Type B pancreatic cell (in vitro differentiated cells): Measurements from ENCODE around the gene HMCN1. TPM values are rescaled to one million over a fixed set of nuclear protein-coding genes. Genes with fewer than 3 reads are reported as not detected.

ENCODE experiments used
- DNase-seq: peaks from one replicate; pipeline ENCODE4 v3.0.0; 2021; ENCODE audit warnings: mixed read lengths; ENCODE audit not compliant: unreplicated experiment; ENCODE audit errors: extremely low spot score
- H3K27ac Mint-ChIP-seq: 2 replicates; pipeline ENCODE4 v1.8.0; 2021; ENCODE audit warnings: mild to moderate bottlenecking, mixed read lengths
- H3K27me3 Mint-ChIP-seq: 2 replicates; pipeline ENCODE4 v1.8.0; 2021; ENCODE audit warnings: mixed read lengths
- H3K36me3 Mint-ChIP-seq: 2 replicates; pipeline ENCODE4 v1.8.0; 2021; ENCODE audit warnings: mixed read lengths
- H3K4me1 Mint-ChIP-seq: one replicate; pipeline ENCODE4 v1.8.0; 2021; ENCODE audit warnings: mixed read lengths; ENCODE audit not compliant: unreplicated experiment
- H3K4me3 Mint-ChIP-seq: 2 replicates; pipeline ENCODE4 v1.8.0; 2021; ENCODE audit warnings: mild to moderate bottlenecking, mixed read lengths
- H3K9me3 Mint-ChIP-seq: 2 replicates; pipeline ENCODE4 v1.8.0; 2021; ENCODE audit warnings: mixed read lengths
- total RNA-seq: library from RNA; stranded (reverse); gene quantifications from 2 replicates; pipeline ENCODE4 v1.2.1, GENCODE V29; 2021; ENCODE audit warnings: low replicate concordance
- TF ChIP-seq, protein P1 (sequence below): fragments of 200-600 bp; sonication (generic); conservative IDR thresholded peaks from 2 replicates; pipeline ENCODE4 v1.5.0; 2021; ENCODE audit warnings: antibody characterized with exemption, mild to moderate bottlenecking

The HMCN1 gene
- total RNA-seq, 1 donor from 2014 or later = 13.2 TPM

DNA sequence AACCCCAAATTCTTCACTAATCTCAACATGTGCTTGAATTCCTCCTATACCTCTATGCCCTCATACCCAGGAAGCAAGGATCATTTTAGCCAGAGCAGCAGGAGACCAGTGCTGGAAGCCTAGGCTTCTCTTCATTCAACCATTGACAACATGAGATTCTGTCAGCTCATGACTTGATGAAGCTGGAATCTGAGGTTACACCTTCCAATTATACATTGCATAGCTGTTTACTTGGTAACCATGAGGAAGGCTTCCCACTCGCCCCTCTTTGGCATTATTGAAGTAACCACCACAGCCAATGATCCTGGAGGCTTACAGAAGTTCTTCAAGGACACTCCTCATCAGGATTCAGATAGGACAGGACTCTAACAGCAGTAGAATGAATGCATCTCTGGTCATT lies 480.6 kb downstream of the HMCN1 start:
- no peak overlapping the region for H3K4me3 Mint-ChIP-seq
- peaks cover under 1% of the 10 kb centered on the region for H3K27me3 Mint-ChIP-seq
- H3K9me3 Mint-ChIP-seq = no peaks in the 10 kb centered on the region
- TF ChIP-seq, protein P1, sequence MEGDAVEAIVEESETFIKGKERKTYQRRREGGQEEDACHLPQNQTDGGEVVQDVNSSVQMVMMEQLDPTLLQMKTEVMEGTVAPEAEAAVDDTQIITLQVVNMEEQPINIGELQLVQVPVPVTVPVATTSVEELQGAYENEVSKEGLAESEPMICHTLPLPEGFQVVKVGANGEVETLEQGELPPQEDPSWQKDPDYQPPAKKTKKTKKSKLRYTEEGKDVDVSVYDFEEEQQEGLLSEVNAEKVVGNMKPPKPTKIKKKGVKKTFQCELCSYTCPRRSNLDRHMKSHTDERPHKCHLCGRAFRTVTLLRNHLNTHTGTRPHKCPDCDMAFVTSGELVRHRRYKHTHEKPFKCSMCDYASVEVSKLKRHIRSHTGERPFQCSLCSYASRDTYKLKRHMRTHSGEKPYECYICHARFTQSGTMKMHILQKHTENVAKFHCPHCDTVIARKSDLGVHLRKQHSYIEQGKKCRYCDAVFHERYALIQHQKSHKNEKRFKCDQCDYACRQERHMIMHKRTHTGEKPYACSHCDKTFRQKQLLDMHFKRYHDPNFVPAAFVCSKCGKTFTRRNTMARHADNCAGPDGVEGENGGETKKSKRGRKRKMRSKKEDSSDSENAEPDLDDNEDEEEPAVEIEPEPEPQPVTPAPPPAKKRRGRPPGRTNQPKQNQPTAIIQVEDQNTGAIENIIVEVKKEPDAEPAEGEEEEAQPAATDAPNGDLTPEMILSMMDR = no peak
- H3K4me1 Mint-ChIP-seq = peaks cover 9% of the 10 kb centered on the region
- no peak overlapping the region for H3K27ac Mint-ChIP-seq
- no peak for DNase-seq
- no peaks in the 10 kb centered on the region for H3K36me3 Mint-ChIP-seq

- Mint-ChIP-seq H3K27ac (no peak overlapping the region), H3K27me3 (peaks cover 3% of the 10 kb centered on the region), H3K36me3 (no peaks in the 10 kb centered on the region), H3K9me3 (no peaks in the 10 kb centered on the region), H3K4me1 (peaks cover 12% of the 10 kb centered on the region), H3K4me3 (no peak overlapping the region)
- TF ChIP-seq, protein P1 = no peak
- DNase-seq = no peak
Measured at GRCh38 chr1:186215636-186216035, 481.4 kb downstream of the HMCN1 start.

DNA sequence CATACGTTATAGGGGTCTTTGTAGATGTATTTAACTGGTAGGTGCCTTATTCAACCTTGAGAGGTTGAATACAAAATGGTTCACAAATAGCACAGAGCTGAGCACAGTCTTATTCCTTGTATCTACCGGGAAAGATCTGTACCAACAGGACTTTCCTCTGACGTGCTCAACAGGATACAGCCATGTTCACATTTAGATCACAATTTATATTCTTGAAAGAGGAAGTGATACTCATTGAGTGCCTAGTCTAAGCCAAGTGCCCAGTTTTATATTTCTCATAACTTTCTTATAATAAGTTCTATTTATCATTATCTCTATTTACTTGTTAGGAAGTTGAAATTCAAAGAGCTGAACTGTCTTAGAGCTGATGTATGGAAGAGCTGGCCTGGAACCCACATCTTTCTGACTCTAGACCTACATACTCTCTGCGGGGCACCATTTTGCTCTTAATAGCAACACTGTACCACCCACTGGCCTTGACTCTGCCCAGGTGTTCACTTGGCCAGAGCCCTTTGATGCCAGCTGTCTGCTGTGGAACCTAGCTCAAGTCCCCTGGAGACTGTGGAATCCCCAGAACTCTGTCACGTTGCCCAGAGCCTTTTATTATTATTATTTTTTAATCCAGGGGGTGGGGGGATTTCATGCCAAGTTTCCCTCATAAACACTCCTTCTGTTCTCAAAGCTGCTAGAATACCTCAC lies 484.6 kb downstream of the HMCN1 start:
- peaks cover 5% of the 10 kb centered on the region for H3K4me1 Mint-ChIP-seq
- TF ChIP-seq, protein P1 = no peak
- no peak overlapping the region for H3K4me3 Mint-ChIP-seq
- peaks cover 3% of the 10 kb centered on the region for H3K27me3 Mint-ChIP-seq
- H3K9me3 Mint-ChIP-seq = no peaks in the 10 kb centered on the region
- no peak overlapping the region for H3K27ac Mint-ChIP-seq
- DNase-seq = no peak
- no peaks in the 10 kb centered on the region for H3K36me3 Mint-ChIP-seq

DNA sequence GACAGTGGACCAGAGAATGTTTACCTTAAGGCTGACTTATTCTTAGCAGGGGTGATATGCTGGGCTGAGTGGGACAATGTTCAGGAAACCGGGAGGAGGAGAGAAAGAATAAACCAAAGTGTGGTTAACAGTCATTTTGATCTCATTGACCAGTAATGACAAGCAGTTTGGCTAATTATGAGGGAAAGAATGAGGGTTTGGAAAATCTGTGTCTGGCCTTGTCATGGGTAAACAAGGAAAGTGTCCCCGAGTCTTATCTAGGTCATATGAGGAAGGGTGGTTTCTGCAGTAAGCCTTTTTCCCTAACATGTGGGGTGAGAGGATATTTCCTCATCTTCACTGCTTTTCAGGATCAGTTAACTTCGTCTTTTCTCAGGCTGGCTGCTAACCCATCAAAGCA lies 485.9 kb downstream of the HMCN1 start:
- peaks cover 5% of the 10 kb centered on the region for H3K4me1 Mint-ChIP-seq
- H3K27ac Mint-ChIP-seq = peak overlapping the region; percentile 5
- TF ChIP-seq, protein P1 = no peak
- no peak overlapping the region for H3K4me3 Mint-ChIP-seq
- DNase-seq = no peak
- H3K27me3 Mint-ChIP-seq = peaks cover 3% of the 10 kb centered on the region
- no peaks in the 10 kb centered on the region for H3K36me3 Mint-ChIP-seq
- H3K9me3 Mint-ChIP-seq = no peaks in the 10 kb centered on the region

DNA sequence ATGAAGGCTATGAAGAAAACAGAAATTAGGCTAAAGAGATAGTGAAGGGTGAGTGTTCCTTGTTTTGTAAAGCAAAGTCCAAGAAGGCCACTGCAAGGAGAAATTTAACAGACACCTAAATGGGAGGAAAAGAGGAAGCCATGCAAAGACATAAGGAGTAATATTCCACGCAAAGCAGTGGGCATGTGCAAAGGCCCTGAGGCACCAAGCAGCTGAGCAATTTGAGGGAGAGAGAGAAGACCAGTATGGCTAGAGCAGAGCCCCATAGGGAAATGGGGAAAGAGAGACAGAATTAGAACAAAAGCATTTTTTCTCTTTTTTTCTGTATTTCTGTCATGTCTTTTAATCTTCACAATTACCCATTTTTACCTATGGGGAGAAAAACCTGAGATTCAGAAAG lies 486.7 kb downstream of the HMCN1 start:
- Mint-ChIP-seq H3K4me3 (no peak overlapping the region), H3K9me3 (no peaks in the 10 kb centered on the region), H3K36me3 (no peaks in the 10 kb centered on the region), H3K27ac (no peak overlapping the region), H3K27me3 (peaks cover 3% of the 10 kb centered on the region), H3K4me1 (peaks cover 5% of the 10 kb centered on the region)
- TF ChIP-seq, protein P1 = no peak
- no peak for DNase-seq

- H3K27ac Mint-ChIP-seq = no peak overlapping the region
- DNase-seq = no peak
- H3K27me3 Mint-ChIP-seq = no peaks in the 10 kb centered on the region
- no peaks in the 10 kb centered on the region for H3K4me1 Mint-ChIP-seq
- no peaks in the 10 kb centered on the region for H3K9me3 Mint-ChIP-seq
- TF ChIP-seq, protein P1 = no peak
- no peak overlapping the region for H3K4me3 Mint-ChIP-seq
- H3K36me3 Mint-ChIP-seq = no peaks in the 10 kb centered on the region
Measured at GRCh38 chr1:186225096-186225495, 490.9 kb downstream of the HMCN1 start.
